Sigmoid colon (tissue), 7 donors: Measurements from ENCODE around the gene FAM25A. TPM values are rescaled to one million over a fixed set of nuclear protein-coding genes. Genes with fewer than 3 reads are reported as not detected.
"Not testable (repeated sequence)": the region's sequence is repeated elsewhere in the genome, so short reads cannot be mapped to it uniquely, and the experiment has no call there.

Experiments
- DNase-seq: peaks from one replicate; pipeline ENCODE4 v3.0.0-alpha.2; 2019
- H3K27ac ChIP-seq, 4 donors: fragments of 200-600 bp; sonication (generic); one replicate each; pipeline ENCODE4 v1.5.1; 2016 to 2019; ENCODE audit warnings: mild to moderate bottlenecking in 1 of 4
- H3K27me3 ChIP-seq, 3 donors: fragments of 200-600 bp; sonication (generic); one replicate each; pipeline ENCODE4 v1.5.1; 2019; ENCODE audit warnings: mild to moderate bottlenecking in 1 of 3
- H3K36me3 ChIP-seq, 4 donors: fragments of 200-600 bp; sonication (generic); one replicate each; pipeline ENCODE4 v1.5.1; 2016 to 2019
- H3K4me1 ChIP-seq, 4 donors: fragments of 200-600 bp; sonication (generic); one replicate each; pipeline ENCODE4 v1.5.1; 2017 to 2019
- H3K4me3 ChIP-seq, 4 donors: fragments of 200-600 bp; sonication (generic); one replicate each; pipeline ENCODE4 v1.5.1; 2017 to 2019; ENCODE audit warnings: mild to moderate bottlenecking in 2 of 4, moderate library complexity in 1 of 4
- H3K9me3 ChIP-seq, 4 donors: fragments of 200-600 bp in 3 of 4; sonication (generic) in 3 of 4; one replicate each; pipeline versions ENCODE4 v1.5.1 to v1.6.1; 2013 to 2019
- EP300 ChIP-seq, 4 donors: sonication (generic); formaldehyde crosslinking; IDR thresholded peaks; one replicate each; pipeline ENCODE4 v1.6.1; 2017; ENCODE audit warnings: antibody characterized with exemption in 4 of 4
- POLR2A ChIP-seq, 2 donors: fragments of 450-650 bp; IDR thresholded peaks; one replicate each; pipeline ENCODE4 v1.6.1; 2016; ENCODE audit warnings: antibody characterized with exemption in 2 of 2, mild to moderate bottlenecking in 2 of 2, moderate library complexity in 2 of 2
- POLR2AphosphoS5 ChIP-seq, 4 donors: sonication (generic); formaldehyde crosslinking; IDR thresholded peaks; one replicate each; pipeline ENCODE4 v1.6.1; 2017; ENCODE audit warnings: antibody characterized with exemption in 4 of 4
- WGBS, 2 donors: extraction: QIAGEN DNeasy Blood & Tissue Kit; methylation state at CpG; one replicate each; pipeline ENCODE4 v1.1.7; 2013; 5-methylcytosine and 5-hydroxymethylcytosine counted together
- intact Hi-C: fragments of 100-400 bp; cut with DNase I; formaldehyde crosslinking; loops from one replicate; pipeline ENCODE4 v1.15.1; 2023
- polyA plus RNA-seq, 3 donors: library from polyadenylated mRNA; stranded (reverse); fragments of 200-250 nt; gene quantifications; one replicate each; pipeline ENCODE4 v1.2.3, GENCODE V29; 2013
- total RNA-seq, 4 donors: library from RNA; depleted of rRNA; stranded (reverse); fragments of >200 nt; gene quantifications; one replicate each; pipeline ENCODE4 v1.1.0, GENCODE V29; 2016
- TF ChIP-seq, protein P1 (sequence below), 4 experiments: fragments of 450-650 bp in 3 of 4; fragments of 200-600 bp in 1 of 4; IDR thresholded peaks; one replicate each; pipeline ENCODE4 v1.5.1; 2016 to 2019; ENCODE audit warnings: antibody characterized with exemption in 4 of 4, mild to moderate bottlenecking in 3 of 4, moderate library complexity in 2 of 4
- donor health status: healthy with polysubstance abuse.
- donor health status: Bipolar disorder and iron deficiency.
- donor health status: healthy.

FAM25A gene
- total and polyA plus RNA-seq, 7 donors = not detected

DNA sequence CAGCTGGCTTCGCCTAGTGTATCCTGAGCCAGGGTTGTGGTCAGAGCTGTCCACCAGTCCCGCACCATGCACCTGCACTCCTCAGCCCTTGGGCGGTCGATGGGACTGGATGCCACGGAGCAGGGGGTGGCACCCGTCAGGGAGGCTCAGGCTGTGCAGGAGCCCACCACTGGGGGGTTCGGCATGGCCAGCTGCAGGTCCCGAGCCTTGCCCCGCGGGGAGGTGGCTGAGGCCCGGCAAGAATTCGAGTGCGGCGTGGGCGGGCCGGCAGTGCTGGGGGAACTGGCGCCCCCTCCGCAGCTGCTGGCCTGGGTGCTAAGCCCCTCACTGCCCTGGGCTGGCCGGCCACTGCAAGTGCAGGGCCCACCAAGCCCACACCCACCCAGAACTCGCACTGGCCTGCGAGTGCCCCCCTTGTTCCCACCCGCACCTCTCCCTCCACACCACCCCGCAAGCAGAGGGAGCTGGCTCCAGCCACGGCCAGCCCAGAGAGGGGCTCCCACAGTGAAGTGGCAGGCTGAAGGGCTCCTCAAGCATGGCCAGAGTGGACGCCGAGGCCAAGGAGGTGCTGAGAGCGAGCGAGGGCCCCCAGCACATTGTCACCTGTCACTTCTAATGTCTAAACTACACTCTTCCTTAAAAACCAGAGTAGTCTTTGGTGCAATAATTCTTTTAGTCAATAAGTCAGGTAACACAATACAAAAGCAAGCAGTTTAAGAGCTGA lies 11.0 kb downstream of the FAM25A start:
- no peak for TF ChIP-seq EP300 (IDR thresholded peaks at IDR 0.05)
- TF ChIP-seq POLR2AphosphoS5 (IDR thresholded peaks at IDR 0.05) = no peak
- TF ChIP-seq, protein P1, sequence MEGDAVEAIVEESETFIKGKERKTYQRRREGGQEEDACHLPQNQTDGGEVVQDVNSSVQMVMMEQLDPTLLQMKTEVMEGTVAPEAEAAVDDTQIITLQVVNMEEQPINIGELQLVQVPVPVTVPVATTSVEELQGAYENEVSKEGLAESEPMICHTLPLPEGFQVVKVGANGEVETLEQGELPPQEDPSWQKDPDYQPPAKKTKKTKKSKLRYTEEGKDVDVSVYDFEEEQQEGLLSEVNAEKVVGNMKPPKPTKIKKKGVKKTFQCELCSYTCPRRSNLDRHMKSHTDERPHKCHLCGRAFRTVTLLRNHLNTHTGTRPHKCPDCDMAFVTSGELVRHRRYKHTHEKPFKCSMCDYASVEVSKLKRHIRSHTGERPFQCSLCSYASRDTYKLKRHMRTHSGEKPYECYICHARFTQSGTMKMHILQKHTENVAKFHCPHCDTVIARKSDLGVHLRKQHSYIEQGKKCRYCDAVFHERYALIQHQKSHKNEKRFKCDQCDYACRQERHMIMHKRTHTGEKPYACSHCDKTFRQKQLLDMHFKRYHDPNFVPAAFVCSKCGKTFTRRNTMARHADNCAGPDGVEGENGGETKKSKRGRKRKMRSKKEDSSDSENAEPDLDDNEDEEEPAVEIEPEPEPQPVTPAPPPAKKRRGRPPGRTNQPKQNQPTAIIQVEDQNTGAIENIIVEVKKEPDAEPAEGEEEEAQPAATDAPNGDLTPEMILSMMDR (IDR thresholded peaks at IDR 0.05) = no peak
- no peak for TF ChIP-seq POLR2A (IDR thresholded peaks at IDR 0.05)
- DNase-seq = no peak
- WGBS, 2 donors = 96 to 97% methylated on average over 28 of the region's 28 CpGs
- Histone ChIP-seq H3K4me1 (no peaks in the 10 kb centered on the region), H3K36me3 (no peaks in the 10 kb centered on the region), H3K4me3 (no peak overlapping the region), H3K9me3 (no peaks in the 10 kb centered on the region), H3K27ac (no peak overlapping the region), H3K27me3 (no peaks in the 10 kb centered on the region)
- intact Hi-C loops = no loop called here

DNA sequence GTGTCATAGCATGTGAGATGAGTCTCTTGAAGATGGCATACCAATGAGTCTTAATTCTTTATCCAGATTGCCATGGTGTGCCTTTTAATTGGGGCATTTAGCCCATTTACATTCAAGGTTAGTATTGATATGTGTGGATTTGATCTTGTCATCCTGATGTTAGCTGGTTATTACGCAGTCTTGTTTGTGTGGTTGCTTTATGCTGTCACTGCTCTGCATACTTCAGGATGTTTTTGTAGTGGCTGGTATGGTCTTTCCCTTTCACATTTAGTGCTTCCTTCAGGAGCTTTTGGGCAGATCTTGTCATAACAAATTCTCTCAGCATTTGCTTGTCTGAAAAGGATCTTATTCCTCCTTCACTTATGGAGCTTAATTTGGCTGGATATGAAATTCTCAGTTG lies 16.5 kb downstream of the FAM25A start:
- no peak overlapping the region for H3K27ac ChIP-seq
- H3K4me3 ChIP-seq = no peak overlapping the region
- DNase-seq = no peak
- 90 to 96% methylated on average over 1 of the region's 1 CpG for WGBS, 2 donors
- H3K4me1 ChIP-seq = no peaks in the 10 kb centered on the region
- no peaks in the 10 kb centered on the region for H3K27me3 ChIP-seq
- intact Hi-C loops = no loop called here
- H3K9me3 ChIP-seq = no peaks in the 10 kb centered on the region
- TF ChIP-seq POLR2AphosphoS5 (IDR thresholded peaks at IDR 0.05) (no peak), POLR2A (IDR thresholded peaks at IDR 0.05) (no peak), EP300 (IDR thresholded peaks at IDR 0.05) (no peak)
- TF ChIP-seq, protein P1 (IDR thresholded peaks at IDR 0.05) = no peak
- no peaks in the 10 kb centered on the region for H3K36me3 ChIP-seq

DNA sequence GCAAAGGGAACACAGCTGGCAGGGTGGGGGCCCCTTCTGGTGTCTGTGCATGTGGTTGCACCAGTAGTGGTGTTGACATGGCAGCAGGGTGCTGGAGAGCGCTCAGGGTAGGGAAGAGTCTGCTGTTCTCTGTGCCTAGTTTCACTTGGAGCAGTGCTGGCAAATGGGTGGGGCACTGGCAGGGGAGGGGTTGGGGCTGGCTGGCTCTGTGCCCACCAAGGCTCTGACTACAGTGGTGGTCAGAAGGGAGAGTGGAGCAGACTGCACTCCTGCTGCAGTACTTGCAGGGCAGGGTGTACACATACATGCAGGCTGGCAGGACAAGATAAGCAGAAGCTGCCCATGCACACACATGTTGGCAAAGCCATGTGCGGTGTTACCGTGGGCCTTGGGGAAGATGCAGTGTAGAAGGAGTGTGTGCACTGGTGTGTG lies 18.2 kb downstream of the FAM25A start:
- intact Hi-C loops = no loop called here
- H3K4me1 ChIP-seq = no peaks in the 10 kb centered on the region
- no peak overlapping the region for H3K4me3 ChIP-seq
- H3K9me3 ChIP-seq = no peaks in the 10 kb centered on the region
- H3K27me3 ChIP-seq = no peaks in the 10 kb centered on the region
- no peak for DNase-seq
- whole genome bisulfite sequencing, 2 donors = 83 to 93% methylated on average over 3 of the region's 3 CpGs
- TF ChIP-seq, protein P1 (IDR thresholded peaks at IDR 0.05) = no peak
- no peak for TF ChIP-seq EP300 (IDR thresholded peaks at IDR 0.05)
- no peak for TF ChIP-seq POLR2AphosphoS5 (IDR thresholded peaks at IDR 0.05)
- no peak for TF ChIP-seq POLR2A (IDR thresholded peaks at IDR 0.05)
- no peak overlapping the region for H3K27ac ChIP-seq
- H3K36me3 ChIP-seq = no peaks in the 10 kb centered on the region

DNA sequence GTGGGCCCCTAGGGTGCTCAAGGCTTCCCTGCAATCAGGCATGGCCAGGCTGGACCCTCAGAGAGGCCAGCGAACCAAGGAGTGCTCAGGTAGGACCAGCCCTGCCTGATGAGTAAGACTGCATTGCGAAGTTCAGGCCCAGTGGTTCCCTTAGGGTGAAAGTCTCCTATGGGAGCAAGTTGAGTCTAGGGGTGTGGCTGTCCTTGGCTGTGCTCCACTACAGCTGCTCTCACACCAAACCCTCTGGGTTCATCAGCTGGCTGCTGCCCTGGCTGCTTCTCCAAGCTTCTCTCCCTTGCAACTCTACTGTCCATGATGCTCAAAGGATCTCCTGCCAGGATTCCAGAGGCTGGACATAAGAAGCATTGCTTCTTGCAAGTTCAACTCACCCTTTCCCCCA lies 18.7 kb downstream of the FAM25A start:
- Histone ChIP-seq H3K27ac (no peak overlapping the region), H3K4me3 (no peak overlapping the region), H3K36me3 (peaks cover 0 to 4% (median 0%) of the 10 kb centered on the region in 4 donors), H3K9me3 (no peaks in the 10 kb centered on the region), H3K4me1 (no peaks in the 10 kb centered on the region), H3K27me3 (no peaks in the 10 kb centered on the region)
- no peak for DNase-seq
- WGBS, 2 donors = 41 to 77% methylated on average over 2 of the region's 2 CpGs
- TF ChIP-seq, protein P1 (IDR thresholded peaks at IDR 0.05) = no peak
- TF ChIP-seq POLR2AphosphoS5 (IDR thresholded peaks at IDR 0.05) (no peak), POLR2A (IDR thresholded peaks at IDR 0.05) (no peak), EP300 (IDR thresholded peaks at IDR 0.05) (no peak)
- intact Hi-C loops = no loop called here

DNA sequence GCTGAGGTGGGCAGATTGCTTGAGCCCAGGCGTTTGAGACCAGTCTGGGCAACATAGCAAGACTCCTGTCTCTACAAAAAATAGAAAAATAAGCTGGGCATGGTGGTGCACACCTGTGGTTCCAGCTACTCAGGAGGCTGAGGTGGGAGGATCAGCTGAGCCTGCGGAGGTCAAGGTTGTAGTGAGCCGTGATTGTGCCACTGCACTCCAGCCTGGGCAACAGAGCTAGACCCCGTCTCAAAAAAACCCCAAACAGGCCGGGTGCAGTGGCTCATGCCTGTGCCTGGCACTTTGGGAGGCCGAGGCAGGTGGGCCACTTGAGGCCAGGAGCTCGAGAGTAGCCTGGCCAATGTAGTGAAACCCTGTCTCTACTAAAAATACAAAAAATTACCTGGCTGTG lies 23.5 kb downstream of the FAM25A start:
- H3K9me3 ChIP-seq, intact Hi-C loops, H3K27me3 ChIP-seq, H3K27ac ChIP-seq, H3K4me3 ChIP-seq, DNase-seq, H3K4me1 ChIP-seq: not testable (repeated sequence)
- peaks cover 0 to 33% (median 10%) of the 10 kb centered on the region in 4 donors for H3K36me3 ChIP-seq
- 97 to 98% methylated on average over 7 of the region's 7 CpGs for WGBS, 2 donors
